Non-pigmented ciliary epithelial cell (primary cell): ENCODE results near the gene SLC2A8.
A peak's percentile ranks its signal among the peaks of the same experiment; 100 is the strongest.

ENCODE experiments used
- DNase-seq: peaks from one replicate; pipeline ENCODE4 v3.0.0-alpha.2; 2010; ENCODE audit warnings: low read depth

Gene SLC2A8

GRCh38 chr9:127380479-127380878, 16.5 kb upstream of the SLC2A8 start:
- DNase-seq, result no peak

GRCh38 chr9:127382541-127382940, 14.4 kb upstream of the SLC2A8 start:
- no peak for DNase-seq

DNA sequence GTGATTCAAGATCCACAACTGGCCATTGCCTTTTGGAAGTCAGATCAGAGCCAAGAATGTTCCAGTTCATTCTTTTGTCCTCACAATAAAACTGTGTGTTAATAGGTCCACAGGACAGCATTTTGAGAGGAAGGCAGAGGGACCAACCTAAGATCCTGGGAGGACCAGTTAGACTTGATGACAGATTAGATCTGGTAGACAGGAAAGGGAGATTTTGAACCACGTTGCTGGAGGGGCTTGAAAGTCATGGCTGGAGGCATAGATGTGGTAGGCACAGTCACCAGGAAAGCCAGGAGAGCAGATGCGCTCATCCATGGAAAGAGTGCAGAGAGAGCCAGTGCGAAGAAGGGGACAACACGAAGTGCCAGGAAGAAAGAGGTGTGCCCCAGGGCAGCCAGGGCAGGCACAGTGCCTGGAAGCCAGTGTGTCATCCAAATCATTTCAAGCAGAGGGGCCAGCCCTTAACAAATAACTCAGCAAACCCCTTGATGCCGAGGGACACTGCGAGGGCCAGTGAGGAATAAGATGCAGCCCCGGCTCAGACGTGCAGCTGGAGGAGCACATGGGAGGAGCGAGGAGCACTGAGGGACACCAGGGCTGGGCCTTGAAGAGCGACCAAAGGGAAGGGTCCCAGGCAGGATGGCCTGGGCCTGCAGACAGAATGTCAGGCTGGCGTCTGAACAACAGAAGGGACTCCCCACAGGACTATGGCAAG, 12.8 kb upstream of the SLC2A8 start:
- DNase-seq, result no peak

- no peak for DNase-seq
Measured at GRCh38 chr9:127384901-127385300, 12.1 kb upstream of the SLC2A8 start.

GRCh38 chr9:127386249-127386648, 10.7 kb upstream of the SLC2A8 start:
- DNase-seq, result no peak

DNA sequence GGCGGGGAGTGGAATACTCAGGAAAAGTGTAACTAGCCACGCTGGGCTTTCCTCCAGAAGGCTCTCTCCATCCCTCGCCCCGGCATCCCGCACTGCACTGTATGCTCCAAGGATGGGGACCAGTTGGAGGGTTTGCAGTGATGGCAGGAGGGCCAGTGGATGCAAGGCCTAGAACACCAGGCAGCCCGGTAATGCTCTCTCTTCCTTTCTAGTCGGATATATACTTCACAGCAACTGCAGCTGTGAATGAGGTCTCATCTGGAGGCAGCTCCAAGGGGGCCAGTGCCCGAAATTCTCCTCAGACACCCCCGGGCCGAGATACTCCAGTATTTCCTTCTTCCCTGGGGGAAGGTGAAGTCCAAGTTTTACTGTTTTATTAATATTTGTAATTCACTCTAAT, 10.0 kb upstream of the SLC2A8 start:
- DNase-seq, result no peak

DNA sequence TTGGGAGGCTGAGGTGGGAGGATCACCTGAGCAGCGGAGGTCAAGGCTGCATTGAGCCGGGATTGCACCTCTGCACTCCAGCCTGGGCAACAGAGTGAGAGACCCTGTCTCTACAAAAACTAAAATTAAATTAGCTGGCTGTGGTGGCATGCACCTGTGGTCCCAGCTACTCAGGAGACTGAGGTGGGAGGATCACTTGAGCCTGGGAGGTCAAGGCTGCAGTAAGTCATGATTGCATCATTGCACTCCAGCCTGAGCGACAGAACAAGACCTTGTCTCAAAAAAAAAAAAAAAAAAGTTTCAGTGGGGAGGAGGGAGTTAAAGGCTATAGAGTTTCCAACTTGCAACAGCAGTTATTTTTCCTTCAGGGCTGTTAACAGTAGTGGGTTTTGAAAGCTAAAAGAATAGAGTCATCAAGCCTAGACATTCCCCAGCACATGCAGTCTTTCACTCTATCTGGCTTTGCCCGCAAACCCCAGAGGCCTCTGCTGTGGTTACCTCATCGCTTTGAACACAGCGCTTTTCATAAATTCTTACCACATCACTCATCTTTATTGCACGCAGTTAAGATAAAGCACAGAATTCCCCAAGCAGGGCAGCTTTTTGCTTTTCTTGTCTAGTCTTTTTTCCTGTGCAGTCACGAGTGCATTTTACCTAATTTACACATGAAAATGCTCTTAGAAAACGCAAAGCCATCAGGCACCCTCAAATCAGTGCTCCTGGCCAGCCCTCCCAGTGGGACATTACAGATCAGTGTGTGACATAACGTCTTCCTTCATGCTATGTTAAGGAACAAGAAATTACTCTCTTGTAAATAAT, 8.7 kb upstream of the SLC2A8 start:
- peak; percentile 96 for DNase-seq

- no peak for DNase-seq
Measured at GRCh38 chr9:127388856-127389238, 8.1 kb upstream of the SLC2A8 start.

- no peak for DNase-seq
Measured at GRCh38 chr9:127389381-127390247, 7.4 kb upstream of the SLC2A8 start.

DNA sequence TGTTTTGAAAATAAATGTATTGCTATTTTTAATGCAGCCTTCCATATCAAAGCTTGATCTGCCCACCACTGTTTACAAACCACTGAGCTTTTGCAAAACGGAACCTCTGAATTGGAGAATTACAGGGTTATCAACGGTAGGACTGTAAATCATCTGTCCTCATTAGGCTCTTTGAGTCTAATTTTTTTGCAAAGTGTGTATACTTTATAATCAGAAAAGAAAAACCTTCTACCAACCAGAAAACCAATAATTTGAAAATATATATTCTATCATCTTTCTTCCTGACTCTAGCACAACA, 6.8 kb upstream of the SLC2A8 start:
- no peak for DNase-seq

DNA sequence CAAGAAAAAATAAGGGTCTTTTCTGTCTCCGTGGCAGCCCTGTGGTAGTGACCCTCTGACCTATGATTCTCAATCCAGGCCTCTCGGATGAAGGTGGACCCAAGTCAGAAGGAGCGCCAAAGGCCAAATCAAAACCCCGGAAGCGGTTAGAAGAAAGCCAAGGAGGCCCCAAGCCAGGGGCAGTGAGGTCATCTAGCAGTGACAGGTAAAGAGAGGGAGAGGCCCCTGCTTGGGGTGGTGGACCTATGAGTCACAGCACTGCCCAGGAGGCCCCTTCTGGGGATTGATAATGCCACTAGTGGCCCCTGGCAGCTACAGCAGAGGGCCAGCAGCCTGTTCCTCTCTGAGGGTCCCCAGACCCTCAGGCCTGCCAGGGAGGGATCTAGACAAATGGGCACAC, 6.4 kb upstream of the SLC2A8 start:
- no peak for DNase-seq

GRCh38 chr9:127392166-127392565, 4.8 kb upstream of the SLC2A8 start:
- DNase-seq, result no peak

- no peak for DNase-seq
Measured at GRCh38 chr9:127392976-127393375, 4.0 kb upstream of the SLC2A8 start.

- DNase-seq, result no peak
Measured at GRCh38 chr9:127393645-127394044, 3.3 kb upstream of the SLC2A8 start.

DNA sequence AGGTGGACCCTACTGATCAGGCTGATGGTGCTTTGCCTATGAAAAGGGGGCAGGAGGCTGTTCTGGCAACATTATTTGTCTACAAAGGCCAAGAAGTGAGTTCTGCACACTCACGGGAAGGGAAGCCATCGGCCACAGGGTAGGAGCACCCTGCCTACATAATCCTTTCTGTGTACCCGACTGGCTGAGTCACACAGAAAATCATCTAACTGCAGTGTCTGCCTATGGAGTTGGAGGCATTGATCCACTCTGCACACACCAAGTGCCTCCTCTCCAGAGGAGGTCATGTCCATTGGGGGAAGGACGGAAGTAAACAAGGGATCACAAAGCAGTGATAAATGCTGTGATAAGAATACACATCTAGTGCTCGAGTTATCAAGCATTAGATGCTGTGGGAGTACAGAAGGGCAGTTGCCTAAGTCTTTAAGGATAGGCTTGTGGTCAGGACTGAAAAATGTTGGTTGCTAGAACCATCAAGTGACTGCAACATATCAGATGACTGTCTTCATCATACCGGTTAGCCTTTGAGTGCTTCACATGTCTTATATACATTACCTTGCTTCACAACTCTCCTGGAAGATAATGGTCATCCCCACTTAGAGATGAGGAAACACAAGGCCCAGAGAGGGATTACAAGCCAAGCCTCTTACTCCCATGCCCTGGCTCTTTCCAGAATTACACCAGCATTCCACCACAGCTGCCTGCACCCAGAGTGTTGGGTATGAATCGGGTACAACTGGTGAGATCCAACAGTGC, 1.3 kb upstream of the SLC2A8 start:
- DNase-seq, result no peak

DNA sequence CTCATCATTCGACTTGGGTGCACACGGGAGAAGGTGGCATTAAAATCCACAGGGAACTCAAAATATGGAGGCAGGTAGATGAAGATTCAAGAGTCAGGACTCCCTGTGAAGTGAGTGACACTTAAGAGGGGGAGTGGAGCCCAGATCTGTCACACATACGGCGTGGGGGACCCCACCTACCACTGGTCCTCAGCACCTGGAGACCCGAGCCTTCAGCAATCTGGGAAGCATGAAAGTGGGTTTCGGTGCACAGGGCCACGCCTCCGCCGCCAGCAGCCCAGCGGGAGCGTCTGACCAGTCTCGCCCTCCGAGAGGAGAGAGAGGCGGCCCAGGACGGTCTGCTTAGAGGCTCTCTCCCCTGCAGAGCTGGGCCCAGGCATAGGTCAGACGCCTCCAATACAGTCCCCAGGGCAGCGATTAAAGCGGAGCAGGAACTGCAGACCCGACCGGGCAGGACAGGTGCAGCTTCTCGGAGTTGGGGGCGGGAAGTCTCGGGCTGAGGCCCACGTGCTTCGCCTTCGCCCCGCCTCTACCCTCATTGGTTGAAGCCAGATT, 639 bp upstream of the SLC2A8 start:
- DNase-seq, result no peak

GRCh38 chr9:127397646-127398274, 791 bp downstream of the SLC2A8 start:
- DNase-seq, result no peak

DNA sequence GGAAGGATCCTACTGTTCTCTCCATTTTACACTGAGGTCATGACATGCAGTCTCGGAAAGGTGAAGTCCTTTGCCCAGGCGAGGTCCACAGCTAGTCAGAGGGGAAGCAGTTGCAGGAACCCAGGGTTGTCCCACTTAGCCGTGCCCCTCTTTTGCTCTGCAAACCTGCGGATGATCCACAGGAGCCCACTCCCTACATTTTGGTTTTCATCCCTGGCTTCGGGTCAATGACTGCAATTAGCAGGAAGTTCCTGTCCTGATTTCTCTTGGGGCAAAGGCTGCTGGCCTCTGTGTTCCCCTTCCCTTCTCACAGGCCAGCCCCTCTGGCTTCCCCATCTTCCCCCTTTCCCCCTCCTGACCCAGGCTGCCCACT, 1.3 kb downstream of the SLC2A8 start:
- no peak for DNase-seq

DNA sequence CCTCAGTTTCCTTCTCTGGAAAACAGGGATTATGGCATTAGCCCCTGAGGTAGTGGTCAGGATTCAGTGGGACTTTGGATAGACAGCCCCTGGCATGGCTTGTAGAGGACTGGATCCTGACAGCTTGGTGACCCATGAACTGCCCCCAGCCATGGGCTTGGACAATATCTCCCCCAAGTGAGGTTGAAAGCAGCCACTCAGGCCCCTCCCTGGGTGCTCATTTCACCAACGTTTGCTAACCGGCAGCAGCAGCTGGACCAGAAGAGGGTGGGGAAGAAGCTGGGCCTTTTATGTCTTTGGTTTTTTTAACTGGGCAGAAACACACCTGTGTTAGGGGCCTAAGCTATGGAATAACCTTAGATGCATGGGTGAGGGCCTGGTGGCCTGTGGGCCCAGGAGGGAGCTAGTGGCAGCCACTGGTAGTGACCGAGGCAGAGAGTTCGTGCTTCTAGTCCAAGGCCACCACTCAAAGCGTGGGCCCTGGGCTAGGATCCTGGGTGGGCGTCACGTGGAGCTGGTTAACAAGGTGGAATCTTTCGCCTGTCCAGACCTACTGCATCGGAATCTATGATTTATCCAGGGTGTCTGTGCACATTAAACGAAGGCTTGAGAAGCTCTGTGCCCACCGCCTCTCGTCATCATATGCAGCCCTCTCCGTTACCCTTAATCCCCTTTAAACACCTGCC, 1.9 kb downstream of the SLC2A8 start:
- no peak for DNase-seq

DNA sequence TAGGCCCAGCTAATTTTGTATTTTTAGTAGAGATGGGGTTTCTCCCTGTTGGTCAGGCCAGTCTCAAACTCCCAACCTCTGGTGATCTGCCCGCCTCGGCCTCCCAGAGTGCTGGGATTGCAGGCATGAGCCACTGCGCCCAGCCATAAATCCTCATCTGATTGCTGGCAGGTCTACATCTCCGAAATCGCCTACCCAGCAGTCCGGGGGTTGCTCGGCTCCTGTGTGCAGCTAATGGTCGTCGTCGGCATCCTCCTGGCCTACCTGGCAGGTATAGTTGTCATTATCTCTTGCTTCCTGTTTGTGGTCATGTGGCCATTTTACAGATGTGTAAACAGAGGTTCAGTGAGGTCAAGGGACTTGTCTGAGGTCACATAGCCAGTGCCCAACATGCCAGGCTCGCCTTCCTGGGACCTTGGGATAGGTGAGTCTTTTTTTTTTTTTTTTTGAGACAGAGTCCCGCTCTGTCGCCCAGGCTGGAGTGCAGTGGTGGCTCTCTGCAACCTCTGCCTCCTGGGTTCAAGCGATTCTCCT, 2.8 kb downstream of the SLC2A8 start:
- DNase-seq, result no peak
